Neural cell (in vitro differentiated cells): Measurements from ENCODE around the gene AOX1. TPM values are rescaled to one million over a fixed set of nuclear protein-coding genes. Genes with fewer than 3 reads are reported as not detected.

Experiments used
- H2AFZ ChIP-seq: fragments of 200-600, 300-800 bp; sonication (generic), shearing (Covaris generic); 2 replicates; pipeline ENCODE4 v1.6.0; 2014; ENCODE audit warnings: low read depth, mild to moderate bottlenecking, antibody characterized with exemption, low read length, moderate library complexity
- H3F3A ChIP-seq: fragments of 200-600 bp; shearing (Covaris generic); 2 replicates; pipeline ENCODE4 v1.6.1; 2016; ENCODE audit warnings: mild to moderate bottlenecking, moderate library complexity, mixed read lengths, antibody characterized with exemption, low read length; ENCODE audit not compliant: insufficient read depth, poor library complexity, severe bottlenecking
- H3K27ac ChIP-seq: fragments of 200-600, 300-800 bp; sonication (generic), shearing (Covaris generic); 2 replicates; pipeline ENCODE4 v1.5.1; 2014; ENCODE audit warnings: mild to moderate bottlenecking, low read length, moderate library complexity
- H3K27me3 ChIP-seq: fragments of 300-800, 200-600 bp; sonication (generic), shearing (Covaris generic); 2 replicates; pipeline ENCODE4 v1.6.0; 2014; ENCODE audit warnings: mild to moderate bottlenecking, low read depth, low read length, moderate library complexity; ENCODE audit not compliant: insufficient read depth
- H3K36me3 ChIP-seq: fragments of 300-800, 200-600 bp; sonication (generic), shearing (Covaris generic); 2 replicates; pipeline ENCODE4 v1.5.1; 2014; ENCODE audit warnings: mild to moderate bottlenecking, antibody characterized with exemption, low read length, moderate library complexity; ENCODE audit not compliant: insufficient read depth
- H3K4me2 ChIP-seq: fragments of 300-800, 200-600 bp; sonication (generic), shearing (Covaris generic); 2 replicates; pipeline ENCODE4 v1.6.0; 2014; ENCODE audit warnings: mild to moderate bottlenecking, low read length
- H3K4me3 ChIP-seq: fragments of 300-800, 200-600 bp; sonication (generic), shearing (Covaris generic); 2 replicates; pipeline ENCODE4 v1.5.1; 2014; ENCODE audit warnings: mild to moderate bottlenecking, low read length, moderate library complexity
- H3K79me2 ChIP-seq: fragments of 200-600 bp; shearing (Covaris generic); replicated peaks from 2 replicates; pipeline ENCODE4 v1.6.0; 2014; ENCODE audit warnings: mild to moderate bottlenecking, low read length, moderate library complexity; ENCODE audit not compliant: insufficient read depth
- H3K9ac ChIP-seq: fragments of 300-800, 200-600 bp; sonication (generic), shearing (Covaris generic); 2 replicates; pipeline ENCODE4 v1.6.1; 2016; ENCODE audit warnings: mild to moderate bottlenecking, low read length, mixed read lengths
- H3K9me2 ChIP-seq: fragments of 200-600 bp; shearing (Covaris generic); 2 replicates; pipeline ENCODE4 v1.6.1; 2016; ENCODE audit warnings: mild to moderate bottlenecking, low read length, mixed read lengths; ENCODE audit not compliant: insufficient read depth
- H3K9me3 ChIP-seq: fragments of 200-600, 300-800 bp; sonication (generic), shearing (Covaris generic); 2 replicates; pipeline ENCODE4 v1.6.1; 2016; ENCODE audit warnings: mild to moderate bottlenecking, mixed run types, low read length, moderate library complexity, mixed read lengths
- H4K20me1 ChIP-seq: fragments of 200-600 bp; shearing (Covaris generic); 2 replicates; pipeline ENCODE4 v1.6.1; 2016; ENCODE audit warnings: mild to moderate bottlenecking, mixed run types; ENCODE audit not compliant: insufficient read depth
- EP300 ChIP-seq: fragments of 450-650 bp; conservative IDR thresholded peaks from 2 replicates; pipeline ENCODE4 v1.6.1; 2014; ENCODE audit warnings: antibody characterized with exemption, mild to moderate bottlenecking, moderate library complexity; ENCODE audit not compliant: poor library complexity, severe bottlenecking
- EZH2 ChIP-seq: fragments of 200-600, 300-800 bp; shearing (Covaris generic), sonication (generic); IDR thresholded peaks from 2 replicates; pipeline ENCODE4 v1.6.1; 2014; ENCODE audit warnings: antibody characterized with exemption, low read length, borderline replicate concordance, mild to moderate bottlenecking; ENCODE audit not compliant: insufficient read depth, poor library complexity, severe bottlenecking
- MXI1 ChIP-seq: fragments of 450-650 bp; conservative IDR thresholded peaks from 2 replicates; pipeline ENCODE4 v1.6.1; 2014; ENCODE audit warnings: antibody characterized with exemption, mild to moderate bottlenecking; ENCODE audit not compliant: poor library complexity, severe bottlenecking
- POLR2AphosphoS5 ChIP-seq: IDR thresholded peaks from 2 replicates; pipeline ENCODE4 v1.6.1; 2012
- RAD21 ChIP-seq: fragments of 450-650 bp; conservative IDR thresholded peaks from 2 replicates; pipeline ENCODE4 v1.6.1; 2014; ENCODE audit warnings: antibody characterized with exemption, mild to moderate bottlenecking, moderate library complexity
- REST ChIP-seq: IDR thresholded peaks from 2 replicates; pipeline ENCODE4 v1.6.1; 2012; ENCODE audit warnings: borderline replicate concordance
- SMC3 ChIP-seq: fragments of 450-650 bp; conservative IDR thresholded peaks from 2 replicates; pipeline ENCODE4 v1.6.1; 2014; ENCODE audit warnings: antibody characterized with exemption, mild to moderate bottlenecking, moderate library complexity; ENCODE audit not compliant: poor library complexity
- TAF1 ChIP-seq: IDR thresholded peaks from 2 replicates; pipeline ENCODE4 v1.6.1; 2012; ENCODE audit warnings: low read depth
- polyA plus RNA-seq: library from polyadenylated mRNA; depleted of rRNA; stranded (reverse); fragments of >200 nt; gene quantifications from 2 replicates; pipeline ENCODE4 v1.2.3, GENCODE V29; 2014

The AOX1 gene
- polyA plus RNA-seq, 1 donor from 2014 or later: not detected

GRCh38 chr2:200585340-200585729 is 479 bp upstream of the AOX1 start:
- Histone ChIP-seq H2AFZ (peak overlapping the region; percentile 14), H3K4me3 (peak overlapping the region; percentile 70), H3K27ac (no peak overlapping the region), H3F3A (no peaks in the 10 kb centered on the region), H3K36me3 (no peaks in the 10 kb centered on the region), H3K9ac (peak overlapping the region; percentile 24), H3K79me2 (no peaks in the 10 kb centered on the region), H3K27me3 (peaks cover 14% of the 10 kb centered on the region), H3K9me2 (no peaks in the 10 kb centered on the region), H4K20me1 (no peaks in the 10 kb centered on the region), H3K4me2 (peak overlapping the region; percentile 69), H3K9me3 (no peaks in the 10 kb centered on the region)
- TF ChIP-seq POLR2AphosphoS5: no peak
- no peak for TF ChIP-seq REST
- TF ChIP-seq EP300: no peak
- no peak for TF ChIP-seq MXI1
- no peak for TF ChIP-seq EZH2
- TF ChIP-seq RAD21: no peak
- no peak for TF ChIP-seq TAF1
- TF ChIP-seq SMC3: no peak

DNA sequence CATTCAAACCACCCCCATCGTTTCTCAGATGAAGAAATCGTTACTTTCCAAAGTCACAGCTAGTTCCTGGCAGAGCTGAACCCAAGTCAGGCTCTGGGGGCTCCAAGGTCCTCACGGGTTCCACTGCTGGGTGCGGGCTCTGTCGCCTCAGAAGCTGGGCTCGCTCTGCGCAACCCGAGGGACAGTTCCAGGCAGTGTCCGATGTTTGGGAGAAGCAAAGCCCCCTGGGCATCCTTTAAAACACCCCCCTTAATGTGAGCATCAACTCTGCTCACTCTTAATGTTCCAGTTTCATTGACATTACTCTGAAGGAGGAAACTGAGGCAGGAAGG is 796 bp downstream of the AOX1 start:
- Histone ChIP-seq H3K79me2 (no peaks in the 10 kb centered on the region), H3K9me3 (no peaks in the 10 kb centered on the region), H3K9ac (no peak overlapping the region), H3K27ac (no peak overlapping the region), H3K9me2 (no peaks in the 10 kb centered on the region), H3F3A (no peaks in the 10 kb centered on the region), H4K20me1 (no peaks in the 10 kb centered on the region), H3K27me3 (peaks cover 14% of the 10 kb centered on the region), H2AFZ (no peak overlapping the region), H3K4me3 (peak overlapping the region; percentile 70), H3K4me2 (no peak overlapping the region), H3K36me3 (no peaks in the 10 kb centered on the region)
- TF ChIP-seq MXI1 (no peak), REST (no peak), TAF1 (no peak)
